ENCODE data around the gene PPL. TPM values are rescaled to one million over a fixed set of nuclear protein-coding genes. Genes with fewer than 3 reads are reported as not detected.

Gene PPL
- total and polyA plus RNA-seq, 2 of the 8 experiments (the other 6 are each of a cell fraction or from before 2014, with no cell fraction given), result 11.3 to 29.5 TPM

GRCh38 chr16:4937782-4938682 lies 1.1 kb upstream of the PPL start:
- 0 out of 2 replicates have a peak, but pooled peaks cover 2% of the 10 kb centered on the region for H3K79me1 ChIP-seq (ENCODE audit: low read depth, low read length)
- no peak overlapping the region for H4K5ac ChIP-seq (ENCODE audit: insufficient read length, low read depth, low read length)
- WGBS, 2 experiments (ENCODE audit: extremely low coverage in 1 of 2, insufficient coverage in 1 of 2, insufficient read length in 1 of 2, insufficient replicate concordance in 2 of 2, low coverage in 1 of 2, low lambda C conversion rate in 2 of 2, missing lambda C conversion rate in 1 of 2), result 91% methylated on average over 16 of the region's 16 CpGs; no CpG with 5 or more reads in 1 of the 2 experiments
- H2BK20ac ChIP-seq (ENCODE audit: low read length), result peak overlapping the region; percentile 48; the same call in 1 of the 2 replicates
- H3K4me3 ChIP-seq (ENCODE audit: extremely low read depth in 1 of 4, insufficient read depth in 2 of 4, low read depth in 3 of 4, low read length in 4 of 4), result peak overlapping the region; percentile 9 to 100 (median 25); a peak in 6 of 8 replicates
- H2BK15ac ChIP-seq (ENCODE audit: low read length), result peak overlapping the region; percentile 12; the same call in 1 of the 2 replicates
- peaks cover 0 to 14% of the 10 kb centered on the region in 2 experiments for H4K20me1 ChIP-seq (replicated peaks in 1 of 2; ENCODE audit: control insufficient read depth in 1 of 2, insufficient read depth in 2 of 2, low read length in 2 of 2)
- no peak overlapping the region for H2BK120ac ChIP-seq (replicated peaks; ENCODE audit: low read depth, low read length)
- 0 out of 2 replicates have a peak overlapping the region, but pooled peaks have one; percentile 66 for H2AFZ ChIP-seq (ENCODE audit: low read length)
- no peaks in the 10 kb centered on the region for H3K9me3 ChIP-seq (ENCODE audit: insufficient read depth in 2 of 2, low read depth in 1 of 2, low read length in 1 of 2)
- 0 out of 2 replicates have a peak overlapping the region, but pooled peaks have one; percentile 53 for H2BK12ac ChIP-seq (ENCODE audit: low read depth, low read length)
- FAIRE-seq (no peak), DNase-seq (ENCODE audit: low read depth in 1 of 2, low spot score in 2 of 2) (no peak)
- H2AK5ac ChIP-seq (ENCODE audit: low read depth, low read length), result 0 out of 2 replicates have a peak overlapping the region, but pooled peaks have one; percentile 75
- peaks cover 3% of the 10 kb centered on the region; the same call in 1 of the 2 replicates for H3K23me2 ChIP-seq (ENCODE audit: low read depth, low read length)
- H2BK5ac ChIP-seq (ENCODE audit: low read depth, low read length), result 0 out of 2 replicates have a peak overlapping the region, but pooled peaks have one; percentile 52
- no peak overlapping the region for H3K23ac ChIP-seq (ENCODE audit: insufficient read length)
- no peaks in the 10 kb centered on the region for H3K27me3 ChIP-seq (replicated peaks in 1 of 4; ENCODE audit: control insufficient read depth in 3 of 4, extremely low read depth in 1 of 4, insufficient read depth in 3 of 4, low read length in 3 of 4)
- POLR2A ChIA-PET (ENCODE audit: partially characterized antibody), result no interaction called here
- no peak overlapping the region for H3K14ac ChIP-seq (ENCODE audit: insufficient read length)
- peak overlapping the region; percentile 44 for H3K4ac ChIP-seq (replicated peaks; ENCODE audit: insufficient read length, low read depth, low read length)
- peak overlapping the region; percentile 63 to 67 for H3K4me2 ChIP-seq (ENCODE audit: insufficient read depth in 1 of 2, low read depth in 2 of 2, low read length in 2 of 2)
- CTCF ChIA-PET (ENCODE audit: partially characterized antibody), result interaction anchor here (1.6 to 2.0 kb wide), 2 partner anchors 10 to 17 kb away, joined by 3 to 20 read pairs; no protein-coding TSS in a partner anchor
- no peak overlapping the region for H3K56ac ChIP-seq (replicated peaks; ENCODE audit: insufficient read length, low read depth, low read length)
- no peak overlapping the region; the same call in 1 of the 2 replicates for H4K8ac ChIP-seq (ENCODE audit: extremely low read depth, insufficient read depth, low read length)
- peaks cover 0 to 11% of the 10 kb centered on the region in 2 experiments; a peak in 1 of 4 replicates for H3K79me2 ChIP-seq (ENCODE audit: control insufficient read depth in 1 of 2, insufficient read depth in 2 of 2, low read length in 2 of 2)
- H3K27ac ChIP-seq (ENCODE audit: low read depth, low read length), result no peak overlapping the region
- H3K9ac ChIP-seq (replicated peaks in 1 of 4; ENCODE audit: extremely low read depth in 1 of 4, low read depth in 3 of 4, low read length in 3 of 4), result no peak overlapping the region
- H3K36me3 ChIP-seq (ENCODE audit: control insufficient read depth in 2 of 4, insufficient read depth in 4 of 4, low read length in 3 of 4), result no peaks in the 10 kb centered on the region
- no peak overlapping the region for H4K91ac ChIP-seq (replicated peaks; ENCODE audit: insufficient read length, low read length)
- peak overlapping the region; percentile 68; the same call in 1 of the 2 replicates for H3K18ac ChIP-seq (ENCODE audit: extremely low read depth, low read length)
- peaks cover 5 to 24% (median 13%) of the 10 kb centered on the region in 4 experiments; a peak in 6 of 7 replicates for H3K4me1 ChIP-seq (replicated peaks in 1 of 4; ENCODE audit: control insufficient read depth in 3 of 4, insufficient read depth in 4 of 4, low read length in 3 of 4)
- no peak for TF ChIP-seq E2F6 (IDR thresholded peaks at IDR 0.05)
- TF ChIP-seq SUZ12 (IDR thresholded peaks at IDR 0.05; ENCODE audit: low read length), result no peak
- TF ChIP-seq CHD1 (IDR thresholded peaks at IDR 0.05; ENCODE audit: low read depth, low read length), result no peak
- TF ChIP-seq HDAC2 (IDR thresholded peaks at IDR 0.05; ENCODE audit: borderline replicate concordance in 1 of 2, low read depth in 2 of 2, low read length in 2 of 2), result no peak
- TF ChIP-seq POU5F1 (IDR thresholded peaks at IDR 0.05; ENCODE audit: low read depth, low read length), result no peak
- no peak for TF ChIP-seq RAD21 (IDR thresholded peaks at IDR 0.05 in 1 of 2, conservative IDR thresholded peaks at IDR 0.05 in 1 of 2; ENCODE audit: low read depth in 2 of 2, low read length in 2 of 2)
- no peak for TF ChIP-seq SIN3A (conservative IDR thresholded peaks at IDR 0.05 in 1 of 2, IDR thresholded peaks at IDR 0.05 in 1 of 2; ENCODE audit: low read depth in 1 of 2, low read length in 2 of 2)
- TF ChIP-seq FOSL1 (IDR thresholded peaks at IDR 0.05; ENCODE audit: insufficient read depth, low read depth, low read length), result no peak

Data from H1 (cell line).